GM10266 (cell line): ENCODE results near the gene ARID3B.
"Not testable (repeated sequence)": the region's sequence is repeated elsewhere in the genome, so short reads cannot be mapped to it uniquely, and the experiment has no call there.

ENCODE experiments used
- DNase-seq: peaks from one replicate; pipeline ENCODE4 v3.0.0; 2012; ENCODE audit errors: extremely low spot score
- TF ChIP-seq, protein P1 (sequence below): IDR thresholded peaks from 2 replicates; pipeline ENCODE4 v1.5.1; 2012; ENCODE audit warnings: mild to moderate bottlenecking, low read depth; ENCODE audit not compliant: control insufficient read depth, insufficient read depth; ENCODE audit errors: missing control alignments

The ARID3B gene

DNA sequence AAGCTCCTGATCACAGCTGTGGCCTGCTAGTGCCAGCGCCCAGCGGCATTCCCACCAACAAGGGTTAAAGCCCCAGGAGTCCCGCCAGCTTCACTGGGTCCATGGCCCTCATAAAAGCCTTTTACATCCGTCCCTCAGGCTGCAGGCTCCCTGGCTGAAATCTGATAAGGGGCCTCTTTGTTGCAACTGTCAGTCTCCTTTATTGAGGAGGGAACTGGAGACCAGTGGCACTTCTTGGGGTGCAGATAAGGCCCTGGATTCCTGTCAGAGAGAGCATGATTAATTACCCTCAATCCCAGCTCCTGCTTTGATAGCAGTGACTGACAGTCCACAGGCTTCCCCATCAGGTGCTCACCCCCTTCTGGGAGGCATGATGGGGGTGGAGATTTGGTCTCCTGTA is 43.8 kb downstream of the ARID3B start:
- no peak for DNase-seq
- TF ChIP-seq, protein P1, sequence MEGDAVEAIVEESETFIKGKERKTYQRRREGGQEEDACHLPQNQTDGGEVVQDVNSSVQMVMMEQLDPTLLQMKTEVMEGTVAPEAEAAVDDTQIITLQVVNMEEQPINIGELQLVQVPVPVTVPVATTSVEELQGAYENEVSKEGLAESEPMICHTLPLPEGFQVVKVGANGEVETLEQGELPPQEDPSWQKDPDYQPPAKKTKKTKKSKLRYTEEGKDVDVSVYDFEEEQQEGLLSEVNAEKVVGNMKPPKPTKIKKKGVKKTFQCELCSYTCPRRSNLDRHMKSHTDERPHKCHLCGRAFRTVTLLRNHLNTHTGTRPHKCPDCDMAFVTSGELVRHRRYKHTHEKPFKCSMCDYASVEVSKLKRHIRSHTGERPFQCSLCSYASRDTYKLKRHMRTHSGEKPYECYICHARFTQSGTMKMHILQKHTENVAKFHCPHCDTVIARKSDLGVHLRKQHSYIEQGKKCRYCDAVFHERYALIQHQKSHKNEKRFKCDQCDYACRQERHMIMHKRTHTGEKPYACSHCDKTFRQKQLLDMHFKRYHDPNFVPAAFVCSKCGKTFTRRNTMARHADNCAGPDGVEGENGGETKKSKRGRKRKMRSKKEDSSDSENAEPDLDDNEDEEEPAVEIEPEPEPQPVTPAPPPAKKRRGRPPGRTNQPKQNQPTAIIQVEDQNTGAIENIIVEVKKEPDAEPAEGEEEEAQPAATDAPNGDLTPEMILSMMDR: no peak

DNA sequence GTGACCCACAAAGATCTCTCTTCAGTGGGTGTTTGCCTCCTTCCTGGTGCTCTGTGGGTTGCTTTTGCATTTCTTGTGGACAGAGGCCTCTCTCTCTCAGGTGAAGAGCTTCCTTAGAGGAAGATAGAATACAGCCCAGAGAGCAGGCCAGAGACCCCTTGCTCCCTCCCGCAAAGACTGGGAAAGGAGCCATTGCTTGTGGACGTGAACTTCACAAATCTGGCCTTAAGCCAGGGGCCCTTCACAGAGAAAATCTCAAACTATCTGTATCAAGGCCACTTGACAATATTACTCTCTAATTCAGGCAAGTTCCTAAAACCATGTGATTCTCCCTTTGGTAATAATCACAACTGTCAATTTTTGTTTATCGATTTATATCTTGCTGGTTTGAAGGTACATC is 44.2 kb downstream of the ARID3B start:
- no peak for DNase-seq
- TF ChIP-seq, protein P1: no peak

DNA sequence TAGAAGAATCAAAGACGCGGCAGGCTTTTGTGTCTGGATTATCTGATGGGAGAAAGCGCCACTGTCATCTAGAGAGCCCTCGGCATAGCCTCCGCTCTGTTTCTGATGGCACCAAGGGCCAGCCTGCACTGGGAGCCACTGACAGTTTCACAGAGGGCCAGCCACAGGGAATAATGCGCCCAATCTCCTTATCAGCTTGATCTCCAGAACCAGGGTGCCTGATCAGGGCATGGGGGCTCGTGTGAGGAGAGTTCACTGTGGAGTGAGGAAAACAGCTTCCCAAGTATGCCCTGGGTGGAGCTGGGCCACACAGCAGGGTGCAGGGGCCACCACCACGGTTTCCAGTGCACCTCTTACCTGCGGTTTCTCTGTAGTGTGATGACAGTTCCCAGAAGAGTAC is 44.8 kb downstream of the ARID3B start:
- TF ChIP-seq, protein P1: no peak
- no peak for DNase-seq

DNA sequence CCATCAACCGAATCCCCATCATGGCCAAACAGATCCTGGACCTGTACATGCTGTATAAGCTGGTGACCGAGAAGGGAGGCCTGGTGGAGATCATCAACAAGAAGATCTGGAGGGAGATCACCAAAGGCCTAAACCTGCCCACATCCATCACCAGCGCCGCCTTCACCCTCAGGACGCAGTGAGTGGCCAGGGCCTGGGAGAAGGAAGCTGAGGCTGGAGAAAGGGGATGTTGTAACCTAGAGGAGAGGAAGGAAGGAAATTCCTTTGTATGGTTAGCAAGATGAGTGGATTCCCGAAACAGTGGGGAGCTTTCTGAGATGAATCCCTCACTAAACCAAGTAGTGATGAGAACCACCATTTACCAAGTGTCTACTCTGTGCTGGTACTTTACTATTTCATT is 48.8 kb downstream of the ARID3B start:
- TF ChIP-seq, protein P1: no peak
- no peak for DNase-seq

DNA sequence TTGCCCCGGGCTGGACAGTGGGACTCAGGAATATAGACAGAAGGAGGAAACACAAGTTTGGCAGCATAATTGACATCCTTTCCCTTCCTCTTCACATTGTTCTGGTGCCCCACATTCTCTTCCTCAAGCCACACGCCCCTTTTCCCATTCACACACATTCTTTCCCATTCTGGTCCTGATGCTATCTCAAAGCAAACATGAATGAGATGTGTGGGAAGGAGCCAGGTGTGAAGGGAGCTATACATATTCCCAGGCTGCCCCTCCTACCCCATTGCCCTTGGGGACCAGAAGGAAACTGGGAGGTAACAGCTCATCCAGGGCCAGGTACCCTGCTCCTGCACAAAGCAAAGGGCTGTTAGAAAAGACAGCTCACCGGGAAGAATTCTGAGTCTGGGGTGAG is 51.2 kb downstream of the ARID3B start:
- DNase-seq: no peak
- TF ChIP-seq, protein P1: no peak

DNA sequence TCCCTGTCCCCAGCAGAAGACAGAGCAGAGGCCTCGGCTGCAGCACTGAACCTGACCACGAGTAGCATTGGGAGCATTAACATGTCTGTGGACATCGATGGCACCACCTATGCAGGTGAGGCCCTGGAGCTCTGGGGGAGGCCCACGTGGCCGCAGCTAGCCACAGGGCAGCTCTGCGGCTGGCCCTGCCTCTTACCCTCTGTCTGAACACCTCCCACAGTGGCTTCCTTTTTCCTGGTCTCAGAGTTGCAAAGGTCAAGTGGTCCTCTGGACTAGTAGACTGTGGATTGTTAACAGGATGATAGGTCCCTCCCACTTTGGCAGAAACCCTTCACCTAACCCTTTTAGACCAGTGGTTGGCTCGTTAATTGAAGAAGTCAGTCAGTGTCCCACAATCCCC is 52.1 kb downstream of the ARID3B start:
- no peak for DNase-seq
- TF ChIP-seq, protein P1: no peak

DNA sequence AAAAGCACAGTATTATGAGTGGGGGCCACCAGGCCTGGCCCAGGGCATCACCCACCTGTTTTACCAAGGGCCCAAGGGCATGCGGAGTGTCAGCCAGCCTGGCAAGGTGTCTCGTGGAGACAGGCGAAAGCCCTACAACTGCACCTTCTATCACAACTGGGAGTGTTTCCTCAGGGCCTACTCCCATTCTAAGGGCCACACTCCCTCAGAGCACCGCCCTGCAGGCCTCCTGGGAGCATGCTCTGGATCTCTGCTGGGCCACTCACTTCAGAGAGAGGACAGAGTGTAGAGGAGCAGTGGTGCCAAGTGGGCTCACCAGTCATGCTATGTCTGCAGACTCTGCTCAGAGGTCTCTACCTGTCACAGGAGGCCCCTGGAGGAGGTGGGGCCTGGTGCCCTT is 53.4 kb downstream of the ARID3B start:
- DNase-seq: no peak
- TF ChIP-seq, protein P1: no peak

DNA sequence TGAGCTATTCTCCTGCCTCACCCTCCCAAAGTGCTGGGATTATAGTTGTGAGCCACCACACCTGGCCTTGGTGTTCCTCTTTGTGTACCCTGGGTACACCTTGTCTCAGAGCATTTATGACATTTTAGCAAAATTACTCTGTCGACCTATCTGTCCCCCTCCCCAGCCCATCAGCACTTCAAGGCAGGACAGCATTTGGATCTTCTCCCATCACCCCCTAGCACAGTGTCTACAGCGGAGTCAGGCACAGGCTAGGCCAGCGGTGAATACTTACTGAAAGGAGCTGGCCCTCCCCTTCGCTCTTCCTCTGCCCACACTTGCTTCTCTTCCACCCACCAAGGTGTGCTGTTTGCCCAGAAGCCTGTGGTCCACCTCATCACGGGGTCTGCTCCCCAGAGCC is 54.3 kb downstream of the ARID3B start:
- no peak for DNase-seq
- TF ChIP-seq, protein P1: no peak

DNA sequence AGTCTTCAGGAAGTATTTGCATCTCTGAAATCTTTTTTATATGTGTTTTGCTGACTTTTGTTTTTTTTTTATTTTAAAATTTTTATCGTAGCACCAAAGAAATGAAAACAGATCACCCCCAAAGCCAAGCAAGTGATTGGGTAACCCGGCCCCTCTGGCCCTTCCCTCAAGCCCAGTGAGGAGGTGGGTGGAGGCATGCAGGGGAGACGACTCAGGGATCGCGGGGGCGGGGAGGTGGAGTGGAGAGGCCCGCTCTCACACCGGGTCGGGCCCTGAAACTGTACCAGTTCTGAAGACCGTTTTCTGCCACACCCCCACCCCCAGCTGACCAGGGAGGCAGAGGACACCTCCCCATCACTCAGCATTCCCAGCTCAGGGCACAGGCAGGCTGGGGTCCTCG is 55.7 kb downstream of the ARID3B start:
- DNase-seq: not testable (repeated sequence)

DNA sequence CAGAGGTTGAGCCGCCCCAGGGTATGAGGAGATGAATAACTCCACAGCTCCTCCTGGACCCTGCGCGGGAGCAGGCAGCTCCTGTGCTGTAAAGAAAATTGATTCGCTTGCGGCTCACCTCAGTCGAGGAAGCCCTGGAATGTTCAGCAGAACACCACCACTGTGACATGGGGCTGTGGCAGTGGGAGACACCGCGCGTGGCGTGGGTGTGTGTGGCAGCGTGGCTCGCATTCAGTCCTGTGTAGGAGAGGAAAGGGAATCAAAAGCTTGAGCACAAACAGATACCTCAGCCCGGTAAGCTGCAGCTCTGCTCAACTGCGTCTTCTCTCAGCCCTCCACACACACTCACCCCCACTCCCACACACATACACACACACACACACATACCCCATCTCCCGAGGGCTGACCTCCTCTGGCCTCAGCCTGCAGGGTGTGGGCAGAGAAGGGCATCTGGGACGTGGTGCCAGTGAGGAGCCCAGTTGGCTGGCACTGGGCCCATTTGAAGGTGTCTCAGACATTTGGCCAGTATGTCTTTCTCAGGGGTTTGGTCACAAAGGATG is 56.2 kb downstream of the ARID3B start:
- not testable (repeated sequence) for DNase-seq
